Activated CD4-positive, alpha-beta T cell treated with anti-CD3 and anti-CD28 coated beads, Interleukin-2, amount 50 U/mL, for 16 hours (primary cell): ENCODE data around the gene SESTD1.
"Not testable (repeated sequence)": the region's sequence is repeated elsewhere in the genome, so short reads cannot be mapped to it uniquely, and the experiment has no call there.

Source experiments
- DNase-seq: peaks from one replicate; pipeline ENCODE4 v3.0.0-alpha.2; 2020

The SESTD1 gene

GRCh38 chr2:179098080-179098689 lies 166.4 kb downstream of the SESTD1 start:
- DNase-seq: no peak

DNA sequence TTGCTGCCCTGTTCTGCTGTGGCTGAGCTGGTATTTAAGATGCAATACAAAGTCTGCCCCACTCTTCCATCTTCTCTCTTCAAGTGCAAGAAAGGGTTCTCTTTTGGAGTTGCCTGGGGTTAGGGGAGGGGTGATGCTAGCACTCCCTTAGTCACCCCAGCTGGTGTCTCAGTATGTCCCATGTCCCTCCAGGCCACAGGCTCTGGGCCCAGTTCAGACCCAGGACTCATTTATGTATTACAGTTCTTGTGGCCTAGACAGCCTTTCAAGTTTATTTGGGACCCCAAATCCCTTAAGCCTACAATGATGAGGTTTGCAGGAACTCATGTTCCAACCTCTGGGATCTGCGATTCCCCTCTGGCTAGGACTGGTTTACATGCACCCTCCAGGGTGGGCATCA lies 167.5 kb downstream of the SESTD1 start:
- DNase-seq: no peak

DNA sequence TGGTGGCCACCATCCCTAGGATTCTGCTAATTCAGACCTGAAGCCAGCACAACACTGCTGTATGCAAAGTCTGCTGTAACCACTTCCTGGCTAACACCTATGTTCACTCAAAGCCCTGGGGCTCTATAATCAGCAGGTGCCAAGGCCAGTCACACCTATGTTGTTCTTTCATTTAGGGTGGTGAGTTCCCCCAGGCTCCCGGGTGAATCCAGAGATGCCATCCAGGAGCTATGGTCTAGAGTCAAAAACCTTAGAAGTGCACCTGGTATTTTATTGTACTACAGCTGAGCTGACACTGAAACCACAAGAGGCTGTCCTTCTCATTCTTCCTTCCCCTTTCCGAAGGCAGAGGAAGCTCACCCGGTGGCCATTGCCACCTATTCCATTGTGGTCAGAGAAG lies 168.5 kb downstream of the SESTD1 start:
- no peak for DNase-seq

- DNase-seq: not testable (repeated sequence)
Observed at GRCh38 chr2:179092912-179093311, 171.7 kb downstream of the SESTD1 start.

DNA sequence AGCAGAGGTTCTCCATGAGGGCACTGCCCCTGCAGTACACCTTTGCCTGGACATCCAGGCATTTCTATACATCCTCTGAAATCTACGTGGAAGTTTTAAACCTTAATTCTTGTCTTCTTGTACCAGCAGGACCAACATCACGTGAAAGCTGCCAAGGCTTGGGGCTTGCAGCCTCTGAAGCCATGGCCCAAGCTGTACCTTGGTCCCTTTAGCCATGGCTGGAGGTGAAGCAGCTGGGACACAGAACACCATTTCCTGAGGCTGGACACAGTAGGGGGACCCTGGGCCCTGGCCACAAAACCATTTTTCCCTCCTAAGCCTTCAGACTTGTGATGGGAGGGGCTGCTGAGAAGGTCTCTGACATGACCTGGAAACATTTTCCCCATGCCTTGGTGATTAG lies 181.9 kb downstream of the SESTD1 start:
- no peak for DNase-seq

- DNase-seq: no peak
Observed at GRCh38 chr2:179081954-179082353, 182.7 kb downstream of the SESTD1 start.

- no peak for DNase-seq
Observed at GRCh38 chr2:179072527-179072926, 192.1 kb downstream of the SESTD1 start.

- DNase-seq: no peak
Observed at GRCh38 chr2:179071810-179072355, 192.7 kb downstream of the SESTD1 start.

GRCh38 chr2:179070895-179071294 lies 193.7 kb downstream of the SESTD1 start:
- no peak for DNase-seq

GRCh38 chr2:179069685-179070084 lies 194.9 kb downstream of the SESTD1 start:
- no peak for DNase-seq

DNA sequence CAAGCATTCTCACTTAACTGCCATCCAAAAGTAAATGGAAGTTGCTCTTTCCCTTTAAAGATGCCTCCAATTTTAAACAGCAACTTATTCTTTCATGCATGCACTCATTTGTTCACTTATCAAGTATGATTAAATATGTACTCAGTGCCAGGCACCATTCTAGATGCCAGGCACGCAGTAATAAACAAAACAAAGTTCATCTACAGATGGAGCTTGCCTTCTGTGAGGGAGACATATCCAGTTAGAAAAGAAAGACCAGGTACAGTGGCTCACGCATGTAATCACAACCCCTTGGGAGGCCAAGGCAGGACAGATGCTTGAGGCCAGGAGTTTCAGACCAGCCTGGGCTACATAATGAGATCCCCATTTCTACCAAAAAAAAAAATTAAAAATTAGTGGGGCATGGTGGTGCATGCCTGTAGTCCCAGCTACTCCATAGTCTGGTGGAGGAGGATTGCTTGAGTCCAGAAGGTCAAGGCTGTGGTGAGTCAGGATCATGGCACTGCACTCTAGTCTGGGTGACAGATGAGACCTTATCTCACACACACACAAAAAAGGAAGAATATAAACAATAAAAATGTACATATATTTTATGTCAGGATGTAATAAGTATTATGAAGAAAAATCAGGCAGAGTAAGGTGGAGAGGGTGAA lies 195.5 kb downstream of the SESTD1 start:
- no peak for DNase-seq

DNA sequence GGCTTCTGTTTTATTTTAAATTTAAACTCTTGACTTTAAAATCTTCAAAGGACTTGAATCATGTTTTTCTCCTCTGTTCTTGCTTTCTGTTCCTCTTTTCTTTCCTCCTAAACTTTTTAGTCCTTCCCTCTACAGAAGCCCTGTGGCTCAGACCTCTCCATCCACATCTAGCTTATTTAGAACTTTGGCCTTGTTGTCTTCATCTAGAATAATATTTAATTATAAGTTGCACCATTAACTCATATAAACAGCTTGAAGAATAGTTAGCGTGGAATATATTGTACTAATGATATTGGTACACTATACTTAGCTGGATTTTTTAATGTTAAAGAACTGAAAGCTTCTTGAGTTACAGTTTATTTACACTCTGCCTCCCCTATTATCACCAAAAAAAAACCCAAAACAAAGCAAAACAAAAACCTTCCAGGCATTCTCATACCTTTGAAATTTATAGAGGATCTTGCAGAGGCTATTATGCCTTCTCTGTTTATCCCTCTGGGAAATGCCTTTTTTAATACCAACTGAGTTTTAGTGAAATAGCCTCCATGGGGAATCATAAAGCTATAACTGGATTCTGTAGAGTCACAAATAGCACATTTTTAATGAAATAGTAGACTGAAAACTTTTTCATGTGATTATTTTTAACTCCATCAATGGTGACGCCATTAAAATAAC lies 205.5 kb downstream of the SESTD1 start:
- DNase-seq: no peak

DNA sequence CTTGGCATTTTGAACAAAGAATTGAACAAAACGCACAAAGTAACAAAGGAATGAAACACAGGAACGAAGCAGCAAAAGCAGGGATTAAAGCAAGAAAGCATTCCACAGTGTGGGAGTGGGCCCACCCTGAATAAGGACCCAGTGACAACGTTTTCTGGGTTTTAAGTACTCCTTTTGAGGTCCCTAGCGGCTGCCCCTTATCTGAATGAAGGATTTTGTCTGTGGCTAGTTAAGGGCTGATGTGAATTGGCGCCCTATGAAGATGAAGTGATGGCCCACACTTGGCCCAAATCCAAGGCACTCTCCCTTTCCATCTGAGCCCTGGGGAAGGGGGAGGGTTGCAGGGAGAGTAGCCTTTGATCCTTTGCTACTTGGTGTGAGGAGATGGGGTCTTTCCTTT lies 206.9 kb downstream of the SESTD1 start:
- no peak for DNase-seq

DNA sequence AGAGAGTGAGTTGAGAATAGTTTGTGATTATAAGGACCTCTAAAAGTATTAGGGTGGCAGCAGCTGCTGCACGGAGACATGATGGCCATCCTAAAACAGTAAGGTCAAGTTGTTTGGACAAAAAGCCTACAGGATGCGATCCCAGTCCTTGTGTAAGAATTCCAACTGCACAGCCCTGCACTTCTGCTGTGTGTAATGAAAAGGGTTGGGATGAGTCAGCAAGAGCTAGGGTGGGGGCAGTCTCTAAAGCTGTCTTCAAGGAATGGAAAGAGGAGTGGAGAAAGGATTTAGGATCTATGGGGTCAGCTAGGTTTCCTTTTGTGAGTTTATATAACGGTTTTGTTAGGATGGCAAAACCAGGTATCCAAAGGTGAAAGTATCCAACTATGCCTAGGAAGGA lies 211.1 kb downstream of the SESTD1 start:
- DNase-seq: not testable (repeated sequence)
